Lower leg skin (tissue), 4 donors: ENCODE results near the gene HSD11B2. TPM values are rescaled to one million over a fixed set of nuclear protein-coding genes. Genes with fewer than 3 reads are reported as not detected.

Experiments
- DNase-seq, 2 donors: peaks; one replicate each; pipeline ENCODE4 v3.0.0-alpha.2; 2019; ENCODE audit warnings: low spot score in 2 of 2
- H3K4me3 ChIP-seq: fragments of 200-600 bp; sonication (generic); 2 replicates; pipeline ENCODE4 v1.5.1; 2017; ENCODE audit warnings: mild to moderate bottlenecking, low read depth; ENCODE audit not compliant: poor library complexity, severe bottlenecking
- POLR2A ChIP-seq, 2 donors: fragments of 450-650 bp; IDR thresholded peaks; one replicate each; pipeline ENCODE4 v1.6.1; 2016 to 2017; ENCODE audit warnings: antibody characterized with exemption in 2 of 2, mild to moderate bottlenecking in 1 of 2, moderate library complexity in 1 of 2
- WGBS, 2 donors: methylation state at CpG; one replicate each; pipeline ENCODE4 v1.1.5; 2018; 5-methylcytosine and 5-hydroxymethylcytosine counted together
- intact Hi-C: fragments of 100-400 bp; cut with DNase I; formaldehyde crosslinking; loops from one replicate; pipeline ENCODE4 v1.15.0; 2023; ENCODE audit warnings: low total_unique reads
- total RNA-seq, 4 donors: library from RNA; depleted of rRNA; stranded (reverse); fragments of >200 nt; gene quantifications; one replicate each; pipeline ENCODE4 v1.1.0, GENCODE V29; 2016
- TF ChIP-seq, protein P1 (sequence below), 3 donors: fragments of 450-650 bp; IDR thresholded peaks; one replicate each; pipeline ENCODE4 v1.5.1; 2016; ENCODE audit warnings: antibody characterized with exemption in 3 of 3, mild to moderate bottlenecking in 3 of 3, moderate library complexity in 2 of 3

The HSD11B2 gene
- total RNA-seq, 4 donors from 2014 or later, result 63.2 to 121 (median 80.8) TPM

DNA sequence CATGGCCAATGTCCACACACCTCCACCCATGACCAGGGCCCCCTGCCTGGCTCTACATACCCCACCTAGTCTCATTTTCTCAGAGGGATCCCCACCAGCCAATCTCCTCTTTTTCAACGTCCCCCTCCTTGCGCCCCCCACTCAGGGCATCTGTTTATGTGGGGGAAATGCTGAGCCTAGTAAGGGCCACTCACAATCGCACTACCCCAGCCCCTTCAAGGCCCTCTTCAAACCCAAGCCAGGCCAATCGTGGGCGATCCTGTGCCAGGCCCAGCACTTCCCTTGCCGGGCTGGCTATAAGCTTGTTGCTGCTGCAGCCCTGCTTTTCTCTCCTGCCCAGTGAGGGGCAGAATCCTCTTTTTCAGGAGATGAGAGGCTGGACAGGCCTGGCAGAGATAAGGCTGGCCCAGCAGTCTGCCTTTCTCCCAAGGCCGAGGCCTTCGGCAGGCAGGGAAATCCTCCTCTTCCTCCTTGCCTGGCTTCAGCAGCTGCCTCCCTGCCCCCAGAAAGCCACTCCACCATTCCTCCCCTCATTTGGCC is 16.1 kb downstream of the HSD11B2 start:
- intact Hi-C loops, result no loop called here
- TF ChIP-seq, protein P1, sequence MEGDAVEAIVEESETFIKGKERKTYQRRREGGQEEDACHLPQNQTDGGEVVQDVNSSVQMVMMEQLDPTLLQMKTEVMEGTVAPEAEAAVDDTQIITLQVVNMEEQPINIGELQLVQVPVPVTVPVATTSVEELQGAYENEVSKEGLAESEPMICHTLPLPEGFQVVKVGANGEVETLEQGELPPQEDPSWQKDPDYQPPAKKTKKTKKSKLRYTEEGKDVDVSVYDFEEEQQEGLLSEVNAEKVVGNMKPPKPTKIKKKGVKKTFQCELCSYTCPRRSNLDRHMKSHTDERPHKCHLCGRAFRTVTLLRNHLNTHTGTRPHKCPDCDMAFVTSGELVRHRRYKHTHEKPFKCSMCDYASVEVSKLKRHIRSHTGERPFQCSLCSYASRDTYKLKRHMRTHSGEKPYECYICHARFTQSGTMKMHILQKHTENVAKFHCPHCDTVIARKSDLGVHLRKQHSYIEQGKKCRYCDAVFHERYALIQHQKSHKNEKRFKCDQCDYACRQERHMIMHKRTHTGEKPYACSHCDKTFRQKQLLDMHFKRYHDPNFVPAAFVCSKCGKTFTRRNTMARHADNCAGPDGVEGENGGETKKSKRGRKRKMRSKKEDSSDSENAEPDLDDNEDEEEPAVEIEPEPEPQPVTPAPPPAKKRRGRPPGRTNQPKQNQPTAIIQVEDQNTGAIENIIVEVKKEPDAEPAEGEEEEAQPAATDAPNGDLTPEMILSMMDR (IDR thresholded peaks at IDR 0.05), result no peak
- TF ChIP-seq POLR2A (IDR thresholded peaks at IDR 0.05), result no peak
- 71 to 84% methylated on average over 8 of the region's 8 CpGs for WGBS, 2 donors
- no peak for DNase-seq
- H3K4me3 ChIP-seq, result no peak overlapping the region

DNA sequence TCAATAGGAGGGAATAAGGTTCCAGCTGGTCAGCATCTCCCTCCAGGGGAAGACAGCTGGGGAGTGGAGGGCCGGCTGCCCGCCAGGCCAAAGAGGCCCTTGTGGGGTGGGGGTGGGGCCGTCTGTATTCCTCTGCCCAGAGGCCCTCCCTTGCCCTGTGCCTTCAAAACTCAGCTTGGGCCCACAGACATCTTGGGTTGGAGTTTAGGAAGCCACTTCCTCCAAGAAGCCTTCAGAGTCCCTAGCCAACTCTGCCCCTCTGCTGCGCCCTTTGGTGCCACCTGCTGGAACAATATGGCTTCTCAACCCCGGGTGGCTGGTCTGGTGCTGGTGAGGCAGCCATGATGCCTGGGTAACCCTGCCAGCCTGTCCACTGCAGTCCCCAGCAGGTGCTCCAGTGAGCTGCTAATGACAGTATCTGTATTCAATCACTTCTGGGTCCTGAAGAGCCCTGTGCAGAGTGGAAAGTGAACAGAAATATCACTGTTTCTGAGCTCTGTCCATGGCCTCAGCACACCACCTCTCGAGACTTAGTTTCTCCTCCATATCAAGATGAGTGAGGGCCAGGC is 16.7 kb downstream of the HSD11B2 start:
- H3K4me3 ChIP-seq, result no peak overlapping the region
- no peak for DNase-seq
- intact Hi-C loops, result no loop called here
- WGBS, 2 donors, result 68% methylated on average over 2 to 6 of the region's 6 CpGs
- TF ChIP-seq, protein P1 (IDR thresholded peaks at IDR 0.05), result no peak
- no peak for TF ChIP-seq POLR2A (IDR thresholded peaks at IDR 0.05)

DNA sequence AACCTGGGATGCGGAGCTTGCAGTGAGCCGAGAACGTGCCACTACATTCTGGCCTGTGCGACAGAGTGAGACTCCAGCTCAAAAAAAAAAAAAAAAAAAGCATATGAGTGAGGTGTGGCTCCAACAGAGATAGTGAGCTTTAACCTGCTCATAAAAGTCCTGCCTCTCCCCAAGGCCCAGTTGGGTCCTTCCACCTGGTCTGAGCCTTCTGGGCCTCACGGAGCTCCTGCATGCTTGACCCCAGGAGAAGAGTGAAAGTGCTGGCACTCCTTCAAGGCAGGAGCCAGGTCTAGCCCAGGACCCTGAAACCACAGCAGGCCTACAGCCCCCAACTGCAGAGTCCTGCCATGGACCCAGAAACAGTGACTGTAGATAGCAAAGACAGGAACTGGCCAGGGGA is 17.7 kb downstream of the HSD11B2 start:
- H3K4me3 ChIP-seq, result no peak overlapping the region
- intact Hi-C loops, result no loop called here
- TF ChIP-seq, protein P1 (IDR thresholded peaks at IDR 0.05), result no peak
- no peak for TF ChIP-seq POLR2A (IDR thresholded peaks at IDR 0.05)
- 95 to 98% methylated on average over 5 of the region's 5 CpGs for WGBS, 2 donors
- no peak for DNase-seq

DNA sequence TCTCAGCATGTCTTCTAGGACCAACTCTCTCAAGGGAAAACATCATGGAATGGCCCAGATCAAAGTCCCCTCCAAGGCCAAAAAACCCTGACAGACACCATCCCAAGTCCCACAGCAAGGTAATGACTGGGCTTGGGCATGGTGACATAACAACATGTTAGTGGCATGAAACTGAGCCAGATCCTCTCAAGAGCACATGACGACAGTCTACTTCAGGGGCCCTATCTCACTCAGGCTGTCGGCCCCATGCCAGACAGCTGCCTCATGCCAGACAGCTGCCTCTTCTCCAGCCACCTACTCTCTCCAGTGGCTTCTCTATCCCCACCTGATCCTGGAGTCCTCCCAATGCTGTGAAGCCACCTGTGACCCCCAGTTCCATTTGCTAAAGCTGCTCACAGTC is 18.4 kb downstream of the HSD11B2 start:
- H3K4me3 ChIP-seq, result no peak overlapping the region
- intact Hi-C loops, result no loop called here
- DNase-seq, result no peak
- TF ChIP-seq, protein P1 (IDR thresholded peaks at IDR 0.05), result no peak
- no peak for TF ChIP-seq POLR2A (IDR thresholded peaks at IDR 0.05)
- WGBS, 2 donors, result 50 to 61% methylated on average over 2 of the region's 2 CpGs

DNA sequence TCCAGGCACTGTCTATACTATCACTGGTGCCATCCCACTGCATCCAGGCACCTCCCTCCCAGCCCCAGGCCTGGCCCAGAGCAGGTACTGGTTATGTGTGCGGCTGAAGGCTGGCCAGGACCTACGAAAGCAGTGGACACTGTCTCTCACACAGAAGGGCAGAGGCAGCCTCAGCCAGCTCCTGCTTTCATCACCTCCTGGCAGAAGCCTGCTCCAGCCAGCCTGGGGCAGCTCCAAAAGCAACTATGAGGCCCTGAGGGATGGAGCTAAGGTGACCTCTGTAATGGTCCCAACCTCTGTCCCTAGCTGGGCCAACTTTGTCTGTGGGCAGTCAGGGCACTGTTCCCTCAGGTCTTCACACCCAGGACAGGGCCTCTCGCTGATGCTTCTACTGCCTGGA is 18.8 kb downstream of the HSD11B2 start:
- intact Hi-C loops, result no loop called here
- no peak for DNase-seq
- TF ChIP-seq, protein P1 (IDR thresholded peaks at IDR 0.05), result no peak
- no peak for TF ChIP-seq POLR2A (IDR thresholded peaks at IDR 0.05)
- WGBS, 2 donors, result 73 to 93% methylated on average over 3 of the region's 3 CpGs
- H3K4me3 ChIP-seq, result no peak overlapping the region
